Lower leg skin (tissue), 4 donors: ENCODE measurements around the gene NADK2. TPM values are rescaled to one million over a fixed set of nuclear protein-coding genes. Genes with fewer than 3 reads are reported as not detected.

Experiments used
- DNase-seq, 2 donors: peaks; one replicate each; pipeline ENCODE4 v3.0.0-alpha.2; 2019; ENCODE audit warnings: low spot score in 2 of 2
- H3K4me3 ChIP-seq: fragments of 200-600 bp; sonication (generic); 2 replicates; pipeline ENCODE4 v1.5.1; 2017; ENCODE audit warnings: mild to moderate bottlenecking, low read depth; ENCODE audit not compliant: poor library complexity, severe bottlenecking
- POLR2A ChIP-seq, 2 donors: fragments of 450-650 bp; IDR thresholded peaks; one replicate each; pipeline ENCODE4 v1.6.1; 2016 to 2017; ENCODE audit warnings: antibody characterized with exemption in 2 of 2, mild to moderate bottlenecking in 1 of 2, moderate library complexity in 1 of 2
- WGBS, 2 donors: methylation state at CpG; one replicate each; pipeline ENCODE4 v1.1.5; 2018; 5-methylcytosine and 5-hydroxymethylcytosine counted together
- intact Hi-C: fragments of 100-400 bp; cut with DNase I; formaldehyde crosslinking; loops from one replicate; pipeline ENCODE4 v1.15.0; 2023; ENCODE audit warnings: low total_unique reads
- total RNA-seq, 4 donors: library from RNA; depleted of rRNA; stranded (reverse); fragments of >200 nt; gene quantifications; one replicate each; pipeline ENCODE4 v1.1.0, GENCODE V29; 2016
- TF ChIP-seq, protein P1 (sequence below), 3 donors: fragments of 450-650 bp; IDR thresholded peaks; one replicate each; pipeline ENCODE4 v1.5.1; 2016; ENCODE audit warnings: antibody characterized with exemption in 3 of 3, mild to moderate bottlenecking in 3 of 3, moderate library complexity in 2 of 3

NADK2 gene
- total RNA-seq, 4 donors from 2014 or later = 10.0 to 18.4 (median 14.8) TPM

DNA sequence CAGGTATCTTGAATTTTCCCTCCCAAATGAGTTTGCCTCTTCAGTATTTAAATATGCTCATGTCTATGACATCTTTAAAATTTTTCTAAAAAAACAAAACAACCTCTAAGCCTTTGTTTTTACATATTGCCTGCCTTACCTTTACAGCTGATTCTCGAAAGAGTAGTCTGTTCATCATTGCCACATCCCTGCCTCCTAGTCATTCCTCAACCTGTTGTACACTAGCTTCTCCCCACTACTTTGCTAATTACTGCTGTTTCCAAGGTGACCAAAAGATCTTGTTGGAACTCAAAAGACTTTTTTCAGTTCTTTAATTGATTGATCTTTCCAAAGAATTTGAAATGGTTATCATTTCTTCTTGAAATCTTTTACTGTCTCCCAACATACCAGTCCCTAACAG, 1.9 kb upstream of the NADK2 start:
- no peak for TF ChIP-seq POLR2A (IDR thresholded peaks at IDR 0.05)
- TF ChIP-seq, protein P1, sequence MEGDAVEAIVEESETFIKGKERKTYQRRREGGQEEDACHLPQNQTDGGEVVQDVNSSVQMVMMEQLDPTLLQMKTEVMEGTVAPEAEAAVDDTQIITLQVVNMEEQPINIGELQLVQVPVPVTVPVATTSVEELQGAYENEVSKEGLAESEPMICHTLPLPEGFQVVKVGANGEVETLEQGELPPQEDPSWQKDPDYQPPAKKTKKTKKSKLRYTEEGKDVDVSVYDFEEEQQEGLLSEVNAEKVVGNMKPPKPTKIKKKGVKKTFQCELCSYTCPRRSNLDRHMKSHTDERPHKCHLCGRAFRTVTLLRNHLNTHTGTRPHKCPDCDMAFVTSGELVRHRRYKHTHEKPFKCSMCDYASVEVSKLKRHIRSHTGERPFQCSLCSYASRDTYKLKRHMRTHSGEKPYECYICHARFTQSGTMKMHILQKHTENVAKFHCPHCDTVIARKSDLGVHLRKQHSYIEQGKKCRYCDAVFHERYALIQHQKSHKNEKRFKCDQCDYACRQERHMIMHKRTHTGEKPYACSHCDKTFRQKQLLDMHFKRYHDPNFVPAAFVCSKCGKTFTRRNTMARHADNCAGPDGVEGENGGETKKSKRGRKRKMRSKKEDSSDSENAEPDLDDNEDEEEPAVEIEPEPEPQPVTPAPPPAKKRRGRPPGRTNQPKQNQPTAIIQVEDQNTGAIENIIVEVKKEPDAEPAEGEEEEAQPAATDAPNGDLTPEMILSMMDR (IDR thresholded peaks at IDR 0.05) = no peak
- intact Hi-C loops = no loop called here
- H3K4me3 ChIP-seq = no peak overlapping the region
- 76 to 91% methylated on average over 1 of the region's 1 CpG for WGBS, 2 donors
- DNase-seq = no peak

DNA sequence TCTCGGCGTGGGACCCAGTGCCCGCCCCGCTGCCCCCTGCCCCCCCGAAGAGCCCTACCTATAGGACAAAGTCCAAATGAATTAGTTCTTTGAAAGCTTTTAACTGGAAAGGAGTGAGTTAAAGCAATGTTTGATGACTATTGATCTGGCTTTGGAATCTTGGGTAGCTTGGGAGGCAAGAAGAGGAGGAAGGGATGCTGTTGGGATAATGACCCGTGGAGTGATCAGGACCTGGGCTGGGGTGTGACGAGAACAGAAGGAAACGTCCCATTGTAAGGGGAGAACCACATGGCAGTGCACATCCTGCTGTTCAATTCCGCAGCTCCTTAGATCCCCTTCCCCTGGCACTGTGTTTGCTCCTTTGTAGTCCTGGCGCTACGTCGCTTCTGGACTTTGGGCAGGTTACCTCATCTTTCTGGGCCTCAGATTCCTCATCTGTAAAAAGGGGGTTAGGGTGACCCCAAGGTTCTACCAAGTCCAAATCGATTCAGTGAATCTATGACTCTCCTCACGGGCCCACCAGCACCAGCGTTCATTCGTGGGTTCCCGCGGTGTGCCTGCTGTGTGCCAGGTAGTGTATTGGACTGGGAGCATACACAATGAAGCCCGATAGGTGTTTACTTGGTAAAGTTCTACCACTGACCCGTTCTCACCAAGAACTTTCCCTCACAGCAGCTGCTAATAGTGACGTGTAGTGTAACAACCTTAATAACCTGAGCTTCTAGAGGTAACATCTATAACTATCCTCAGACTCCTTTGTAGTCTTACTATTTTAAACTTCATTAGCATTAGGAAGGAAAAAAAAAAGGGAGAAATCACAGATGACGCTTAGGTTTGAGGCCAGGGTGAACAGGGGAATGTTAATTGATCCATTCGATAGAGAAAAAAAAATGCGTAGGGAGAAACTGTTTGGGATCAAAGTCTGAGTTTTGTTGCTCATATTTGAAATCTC, 1.1 kb upstream of the NADK2 start:
- 58 to 64% methylated on average over 24 of the region's 24 CpGs for WGBS, 2 donors
- intact Hi-C loops = no loop called here
- peak overlapping the region; percentile 93 for H3K4me3 ChIP-seq
- peak in 1 of 2 donors; percentile 83 for DNase-seq
- TF ChIP-seq, protein P1 (IDR thresholded peaks at IDR 0.05) = no peak
- no peak for TF ChIP-seq POLR2A (IDR thresholded peaks at IDR 0.05)

DNA sequence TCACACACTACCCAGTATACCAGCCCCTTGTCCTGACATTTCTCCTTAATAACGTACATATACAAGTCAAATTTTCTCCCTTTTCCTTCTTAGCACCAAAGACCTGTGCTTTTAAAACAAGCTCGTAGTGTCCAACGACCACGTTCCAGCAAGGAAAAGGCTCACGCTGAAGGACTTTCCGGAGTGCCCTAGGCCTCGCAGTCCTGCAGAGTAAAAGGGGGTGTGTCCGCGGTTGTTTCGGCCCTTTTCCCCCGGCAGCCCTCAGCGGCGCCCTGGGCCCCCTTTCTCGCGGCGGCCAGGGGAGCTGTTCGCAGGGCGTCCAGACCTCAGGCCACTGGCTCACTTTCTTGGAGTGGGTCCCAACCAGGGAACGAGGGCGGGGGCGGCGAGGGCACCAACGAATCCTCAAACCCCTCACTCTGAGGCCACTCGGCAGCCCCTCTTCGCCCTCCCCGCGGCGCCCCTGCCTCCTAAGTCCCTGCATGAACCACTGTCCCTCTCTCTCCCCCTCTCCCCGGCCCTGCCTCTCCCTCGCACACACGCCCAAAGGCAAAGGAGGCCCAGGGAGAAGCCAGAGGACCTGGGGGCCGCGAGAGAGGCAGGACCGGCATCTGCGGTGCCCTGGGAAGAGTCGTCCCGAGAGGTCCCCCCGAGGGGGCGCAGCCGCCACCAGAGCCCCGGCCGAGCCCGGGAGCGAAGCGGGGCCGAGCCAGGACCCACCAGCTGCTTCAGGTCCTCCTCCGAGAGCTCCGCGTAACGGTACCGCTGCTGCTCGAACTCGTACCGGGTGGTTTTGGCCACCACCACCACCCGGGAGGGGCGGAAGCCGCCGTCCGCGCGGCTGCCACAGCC, 720 bp downstream of the NADK2 start:
- intact Hi-C loops = no loop called here
- no peak for TF ChIP-seq POLR2A (IDR thresholded peaks at IDR 0.05)
- TF ChIP-seq, protein P1 (IDR thresholded peaks at IDR 0.05) = no peak
- H3K4me3 ChIP-seq = peak overlapping the region; percentile 93
- DNase-seq = peak; percentile 48 to 93
- WGBS, 2 donors = 0 to 1% methylated on average over 25 to 37 of the region's 61 CpGs

DNA sequence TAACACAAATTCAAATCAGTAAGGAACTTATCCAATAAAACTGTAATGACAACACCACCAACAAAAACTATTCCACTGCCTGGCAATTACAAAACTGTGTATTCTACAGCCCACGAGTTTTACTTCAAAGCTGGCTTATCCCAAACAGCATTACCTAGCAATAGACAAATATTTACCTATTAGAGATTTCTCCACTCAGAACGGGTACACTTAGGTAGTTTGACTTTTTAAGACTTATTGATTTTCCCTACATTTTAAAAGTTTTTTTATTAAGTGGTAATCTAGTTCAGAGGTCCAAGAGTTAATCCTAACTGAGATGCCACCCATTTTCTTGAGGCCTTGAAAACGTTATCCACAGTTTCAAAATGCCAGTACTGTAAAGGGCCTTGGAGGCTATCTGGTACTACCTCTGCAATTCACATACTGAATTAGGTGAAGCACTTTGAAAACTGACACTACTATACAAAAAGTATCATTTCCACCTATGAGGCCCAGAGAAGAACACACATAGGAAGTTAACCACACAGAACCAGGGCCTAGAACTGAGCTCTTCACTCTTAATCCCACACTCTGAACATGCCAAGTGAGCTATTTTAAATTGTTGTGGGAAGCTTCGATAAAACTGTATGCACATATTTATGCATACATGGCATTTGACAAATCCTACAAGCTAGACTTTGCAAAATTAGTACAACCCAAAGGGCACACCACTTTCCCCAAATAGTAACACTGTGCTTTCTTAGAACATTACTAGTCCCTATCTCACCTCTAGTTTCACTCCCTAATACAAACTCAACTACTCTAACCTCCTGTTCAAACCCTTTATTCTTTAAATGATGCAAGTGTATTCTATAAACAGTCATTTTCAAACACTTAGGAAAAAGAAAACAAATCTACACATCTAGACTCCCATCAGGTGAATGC, 2.1 kb downstream of the NADK2 start:
- intact Hi-C loops = no loop called here
- no peak for DNase-seq
- H3K4me3 ChIP-seq = no peak overlapping the region
- TF ChIP-seq, protein P1 (IDR thresholded peaks at IDR 0.05) = no peak
- TF ChIP-seq POLR2A (IDR thresholded peaks at IDR 0.05) = no peak
- 29 to 30% methylated on average over 4 of the region's 4 CpGs for WGBS, 2 donors
